A549 (cell line): Measurements from ENCODE around the gene PCBP4.

ENCODE experiments used
- EP300 ChIP-seq, 2 experiments: fragments of >200 bp; sonication (Bioruptor Twin); formaldehyde crosslinking; IDR thresholded peaks; 2 replicates in 1 of 2; 3 replicates in 1 of 2; pipeline ENCODE4 v1.6.1; 2016 to 2017
- FOXS1 ChIP-seq: fragments of 250-450 bp; sonication (Bioruptor Pico); IDR thresholded peaks from 2 replicates; pipeline ENCODE4 v1.5.0; 2020; ENCODE audit warnings: mild to moderate bottlenecking, moderate library complexity
- NPAS2 ChIP-seq: fragments of 250-450 bp; sonication (Bioruptor Pico); IDR thresholded peaks from 2 replicates; pipeline ENCODE4 v1.8.0; 2022; ENCODE audit warnings: mild to moderate bottlenecking, moderate library complexity, borderline replicate concordance
- POLR2A ChIP-seq: IDR thresholded peaks from 2 replicates; pipeline ENCODE4 v1.6.1; 2012; ENCODE audit warnings: mild to moderate bottlenecking, low read length
- RAD21 ChIP-seq, 2 experiments: fragments of >200 bp in 1 of 2; sonication (Bioruptor Twin) in 1 of 2; formaldehyde crosslinking in 1 of 2; IDR thresholded peaks in 1 of 2; conservative IDR thresholded peaks in 1 of 2; 2 replicates in 1 of 2; 3 replicates in 1 of 2; pipeline ENCODE4 v1.6.1; 2012 to 2018; ENCODE audit warnings: inconsistent platforms in 1 of 2
- RFX5 ChIP-seq: fragments of 450-650 bp; IDR thresholded peaks from 2 replicates; pipeline ENCODE4 v1.7.1; 2014; ENCODE audit warnings: antibody characterized with exemption, mild to moderate bottlenecking, moderate library complexity
- TF ChIP-seq, protein P1 (sequence below): fragments of >200 bp; sonication (Bioruptor Twin); formaldehyde crosslinking; IDR thresholded peaks from 3 replicates; pipeline ENCODE4 v1.5.1; 2016
- TF ChIP-seq, protein P2 (sequence below): fragments of 150-350 bp; IDR thresholded peaks from 2 replicates; pipeline ENCODE4 v1.6.1; 2014; ENCODE audit warnings: low read depth, mild to moderate bottlenecking, low read length
- TF ChIP-seq, protein P3 (sequence below): IDR thresholded peaks from 2 replicates; pipeline ENCODE4 v1.6.1; 2012
- TF ChIP-seq, protein P4 (sequence below): fragments of 200-600 bp; sonication (generic); IDR thresholded peaks from 2 replicates; pipeline ENCODE4 v1.6.1; 2016; ENCODE audit warnings: antibody characterized with exemption, mild to moderate bottlenecking, moderate library complexity

DNA sequence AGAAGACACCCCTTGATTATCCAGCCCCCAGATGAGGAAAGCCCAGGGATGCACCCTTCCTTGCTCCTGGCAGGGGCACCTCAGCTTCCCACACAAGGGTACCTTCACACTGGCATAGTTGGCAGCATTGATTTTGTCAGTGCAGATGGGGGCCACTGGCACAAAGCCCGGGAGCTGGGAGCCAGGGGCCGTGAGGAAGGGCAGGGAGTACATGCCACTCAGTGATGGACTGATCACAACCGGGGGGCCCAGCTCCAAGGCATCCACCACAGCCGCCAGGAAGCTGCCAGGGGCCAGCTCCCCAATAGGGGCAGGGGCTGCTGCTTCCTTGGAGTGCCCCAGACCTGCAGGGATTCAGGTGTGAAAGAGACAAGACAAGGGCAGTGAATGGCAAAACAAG lies 2.6 kb upstream of the PCBP4 start:
- TF ChIP-seq, protein P1, sequence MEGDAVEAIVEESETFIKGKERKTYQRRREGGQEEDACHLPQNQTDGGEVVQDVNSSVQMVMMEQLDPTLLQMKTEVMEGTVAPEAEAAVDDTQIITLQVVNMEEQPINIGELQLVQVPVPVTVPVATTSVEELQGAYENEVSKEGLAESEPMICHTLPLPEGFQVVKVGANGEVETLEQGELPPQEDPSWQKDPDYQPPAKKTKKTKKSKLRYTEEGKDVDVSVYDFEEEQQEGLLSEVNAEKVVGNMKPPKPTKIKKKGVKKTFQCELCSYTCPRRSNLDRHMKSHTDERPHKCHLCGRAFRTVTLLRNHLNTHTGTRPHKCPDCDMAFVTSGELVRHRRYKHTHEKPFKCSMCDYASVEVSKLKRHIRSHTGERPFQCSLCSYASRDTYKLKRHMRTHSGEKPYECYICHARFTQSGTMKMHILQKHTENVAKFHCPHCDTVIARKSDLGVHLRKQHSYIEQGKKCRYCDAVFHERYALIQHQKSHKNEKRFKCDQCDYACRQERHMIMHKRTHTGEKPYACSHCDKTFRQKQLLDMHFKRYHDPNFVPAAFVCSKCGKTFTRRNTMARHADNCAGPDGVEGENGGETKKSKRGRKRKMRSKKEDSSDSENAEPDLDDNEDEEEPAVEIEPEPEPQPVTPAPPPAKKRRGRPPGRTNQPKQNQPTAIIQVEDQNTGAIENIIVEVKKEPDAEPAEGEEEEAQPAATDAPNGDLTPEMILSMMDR = no peak
- no peak for TF ChIP-seq FOXS1 (CRISPR knock-in tag)
- TF ChIP-seq RAD21 (conservative IDR thresholded peaks at IDR 0.05 in 1 of 2, IDR thresholded peaks at IDR 0.05 in 1 of 2) = no peak
- no peak for TF ChIP-seq POLR2A
- TF ChIP-seq, protein P2, sequence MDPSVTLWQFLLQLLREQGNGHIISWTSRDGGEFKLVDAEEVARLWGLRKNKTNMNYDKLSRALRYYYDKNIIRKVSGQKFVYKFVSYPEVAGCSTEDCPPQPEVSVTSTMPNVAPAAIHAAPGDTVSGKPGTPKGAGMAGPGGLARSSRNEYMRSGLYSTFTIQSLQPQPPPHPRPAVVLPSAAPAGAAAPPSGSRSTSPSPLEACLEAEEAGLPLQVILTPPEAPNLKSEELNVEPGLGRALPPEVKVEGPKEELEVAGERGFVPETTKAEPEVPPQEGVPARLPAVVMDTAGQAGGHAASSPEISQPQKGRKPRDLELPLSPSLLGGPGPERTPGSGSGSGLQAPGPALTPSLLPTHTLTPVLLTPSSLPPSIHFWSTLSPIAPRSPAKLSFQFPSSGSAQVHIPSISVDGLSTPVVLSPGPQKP = no peak
- TF ChIP-seq NPAS2 (CRISPR knock-in tag) = no peak
- TF ChIP-seq, protein P3, sequence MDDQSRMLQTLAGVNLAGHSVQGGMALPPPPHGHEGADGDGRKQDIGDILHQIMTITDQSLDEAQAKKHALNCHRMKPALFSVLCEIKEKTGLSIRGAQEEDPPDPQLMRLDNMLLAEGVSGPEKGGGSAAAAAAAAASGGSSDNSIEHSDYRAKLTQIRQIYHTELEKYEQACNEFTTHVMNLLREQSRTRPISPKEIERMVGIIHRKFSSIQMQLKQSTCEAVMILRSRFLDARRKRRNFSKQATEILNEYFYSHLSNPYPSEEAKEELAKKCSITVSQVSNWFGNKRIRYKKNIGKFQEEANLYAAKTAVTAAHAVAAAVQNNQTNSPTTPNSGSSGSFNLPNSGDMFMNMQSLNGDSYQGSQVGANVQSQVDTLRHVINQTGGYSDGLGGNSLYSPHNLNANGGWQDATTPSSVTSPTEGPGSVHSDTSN = no peak
- TF ChIP-seq, protein P4, sequence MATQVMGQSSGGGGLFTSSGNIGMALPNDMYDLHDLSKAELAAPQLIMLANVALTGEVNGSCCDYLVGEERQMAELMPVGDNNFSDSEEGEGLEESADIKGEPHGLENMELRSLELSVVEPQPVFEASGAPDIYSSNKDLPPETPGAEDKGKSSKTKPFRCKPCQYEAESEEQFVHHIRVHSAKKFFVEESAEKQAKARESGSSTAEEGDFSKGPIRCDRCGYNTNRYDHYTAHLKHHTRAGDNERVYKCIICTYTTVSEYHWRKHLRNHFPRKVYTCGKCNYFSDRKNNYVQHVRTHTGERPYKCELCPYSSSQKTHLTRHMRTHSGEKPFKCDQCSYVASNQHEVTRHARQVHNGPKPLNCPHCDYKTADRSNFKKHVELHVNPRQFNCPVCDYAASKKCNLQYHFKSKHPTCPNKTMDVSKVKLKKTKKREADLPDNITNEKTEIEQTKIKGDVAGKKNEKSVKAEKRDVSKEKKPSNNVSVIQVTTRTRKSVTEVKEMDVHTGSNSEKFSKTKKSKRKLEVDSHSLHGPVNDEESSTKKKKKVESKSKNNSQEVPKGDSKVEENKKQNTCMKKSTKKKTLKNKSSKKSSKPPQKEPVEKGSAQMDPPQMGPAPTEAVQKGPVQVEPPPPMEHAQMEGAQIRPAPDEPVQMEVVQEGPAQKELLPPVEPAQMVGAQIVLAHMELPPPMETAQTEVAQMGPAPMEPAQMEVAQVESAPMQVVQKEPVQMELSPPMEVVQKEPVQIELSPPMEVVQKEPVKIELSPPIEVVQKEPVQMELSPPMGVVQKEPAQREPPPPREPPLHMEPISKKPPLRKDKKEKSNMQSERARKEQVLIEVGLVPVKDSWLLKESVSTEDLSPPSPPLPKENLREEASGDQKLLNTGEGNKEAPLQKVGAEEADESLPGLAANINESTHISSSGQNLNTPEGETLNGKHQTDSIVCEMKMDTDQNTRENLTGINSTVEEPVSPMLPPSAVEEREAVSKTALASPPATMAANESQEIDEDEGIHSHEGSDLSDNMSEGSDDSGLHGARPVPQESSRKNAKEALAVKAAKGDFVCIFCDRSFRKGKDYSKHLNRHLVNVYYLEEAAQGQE = no peak
- TF ChIP-seq RFX5 = no peak
- TF ChIP-seq EP300 (IDR thresholded peaks at IDR 0.05) = no peak
